Limb (tissue), 2 donors: ENCODE measurements around the gene TMEM167A.

Experiments used
- DNase-seq, 2 donors: peaks; one replicate each; pipeline ENCODE4 v3.0.0-alpha.2; 2016; ENCODE audit errors: extremely low spot score in 2 of 2

The TMEM167A gene

DNA sequence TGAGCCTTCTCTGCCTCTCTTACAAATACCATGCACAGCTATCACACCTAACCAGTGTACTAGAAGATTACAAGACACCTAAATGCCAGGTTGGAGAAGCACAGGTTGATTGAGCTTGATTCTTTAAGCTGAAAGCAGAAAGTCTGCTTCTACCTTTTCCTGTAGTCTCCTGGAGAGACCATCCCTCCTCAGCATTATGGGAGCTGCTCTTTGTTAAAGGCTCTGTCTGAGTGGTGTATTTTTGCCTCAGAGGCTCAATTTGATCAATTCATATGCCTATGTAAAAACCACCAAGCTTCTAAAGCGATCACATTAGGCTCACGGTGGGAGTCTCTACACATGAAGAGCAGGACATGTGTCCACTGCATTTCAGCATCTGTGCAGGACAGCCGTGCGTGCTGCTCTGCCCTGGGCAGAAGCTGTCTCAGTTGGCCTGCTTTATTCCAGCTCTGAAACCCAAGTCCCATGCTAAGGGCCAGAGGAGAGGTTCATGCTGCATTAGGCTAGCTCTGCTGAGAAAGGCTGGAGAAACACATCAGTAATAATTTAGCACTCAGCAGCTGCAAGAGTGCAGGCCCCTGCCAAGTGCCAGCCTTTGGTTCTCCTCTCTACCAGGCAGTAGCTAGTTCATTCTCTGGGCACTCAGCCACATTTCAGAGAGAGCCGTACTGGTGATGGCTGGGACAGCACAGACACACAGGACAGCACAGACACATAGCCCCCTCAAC lies 41.7 kb downstream of the TMEM167A start:
- peak; percentile 67 to 86 for DNase-seq

DNA sequence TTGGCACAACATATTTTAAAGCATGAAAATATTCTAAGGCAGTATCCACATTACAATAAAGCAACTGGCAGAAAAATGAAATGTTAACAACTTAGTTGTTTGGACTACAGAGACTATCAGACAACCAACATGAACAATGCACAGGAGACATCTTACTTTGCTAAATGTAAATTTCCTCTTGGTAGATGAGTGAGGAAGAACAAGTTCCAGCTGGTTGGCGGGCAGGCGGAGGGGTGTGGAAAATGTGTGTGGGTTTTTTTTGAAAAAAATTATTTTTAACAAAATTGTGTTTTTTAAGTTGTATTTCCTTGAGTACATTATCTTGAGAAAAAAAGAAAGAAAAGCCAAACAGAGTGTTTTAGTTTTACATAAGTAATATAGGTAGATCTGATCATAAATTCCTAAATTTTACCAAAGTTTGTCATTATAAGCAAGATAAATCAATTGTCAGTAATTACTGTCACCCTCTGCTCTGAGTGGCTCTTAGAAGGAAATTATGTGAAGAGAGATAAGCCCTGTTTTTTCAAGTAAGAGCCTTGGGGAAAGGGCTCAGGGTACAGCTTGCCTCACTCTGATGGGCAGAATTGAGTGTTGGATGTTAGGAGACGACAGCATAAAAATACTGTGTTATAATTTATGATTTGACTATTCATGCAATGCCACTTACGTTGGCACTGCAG lies 42.5 kb downstream of the TMEM167A start:
- no peak for DNase-seq

GRCh38 chr5:83034036-83034435 lies 43.2 kb downstream of the TMEM167A start:
- no peak for DNase-seq

- DNase-seq: no peak
Measured at GRCh38 chr5:83031381-83031780, 45.8 kb downstream of the TMEM167A start.

- no peak for DNase-seq
Measured at GRCh38 chr5:83029912-83030311, 47.3 kb downstream of the TMEM167A start.

DNA sequence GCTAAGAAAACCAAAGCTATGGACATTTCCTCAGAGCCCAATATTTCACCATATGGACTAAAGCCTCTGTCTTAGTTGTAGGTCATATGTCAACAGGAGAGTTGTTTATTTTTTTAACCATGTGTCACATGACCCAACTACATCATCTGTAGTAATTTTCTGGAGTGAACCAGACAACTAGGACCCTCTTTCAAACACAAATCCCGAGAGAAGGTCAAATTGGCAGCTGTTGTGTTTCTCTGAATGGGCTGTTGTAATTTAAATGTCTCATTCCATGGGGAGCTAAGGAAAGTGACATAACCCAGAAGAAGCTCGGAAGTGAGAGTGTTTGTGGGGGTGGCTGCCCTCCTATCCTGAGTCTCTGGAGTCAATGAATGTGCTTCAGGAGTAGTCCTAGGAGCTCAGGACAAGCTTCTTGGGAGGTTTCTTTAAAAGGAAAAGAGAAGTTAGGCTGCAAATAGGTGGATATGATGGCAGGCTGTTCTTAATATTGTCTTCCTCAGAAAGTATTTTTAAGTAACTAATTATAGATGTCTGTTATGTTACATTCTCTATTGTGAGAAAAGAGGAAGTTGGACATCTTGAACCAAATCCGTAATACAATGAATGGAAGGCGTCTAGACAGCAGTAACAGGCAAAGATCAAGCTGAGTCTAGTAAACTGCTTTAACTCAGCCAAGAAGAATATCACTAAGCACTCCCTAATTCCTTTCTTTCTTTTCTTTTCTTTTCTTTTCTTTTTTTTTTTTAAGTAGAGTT lies 50.1 kb downstream of the TMEM167A start:
- DNase-seq: no peak

GRCh38 chr5:83026516-83026915 lies 50.7 kb downstream of the TMEM167A start:
- no peak for DNase-seq

GRCh38 chr5:83025690-83026478 lies 51.3 kb downstream of the TMEM167A start:
- no peak for DNase-seq

DNA sequence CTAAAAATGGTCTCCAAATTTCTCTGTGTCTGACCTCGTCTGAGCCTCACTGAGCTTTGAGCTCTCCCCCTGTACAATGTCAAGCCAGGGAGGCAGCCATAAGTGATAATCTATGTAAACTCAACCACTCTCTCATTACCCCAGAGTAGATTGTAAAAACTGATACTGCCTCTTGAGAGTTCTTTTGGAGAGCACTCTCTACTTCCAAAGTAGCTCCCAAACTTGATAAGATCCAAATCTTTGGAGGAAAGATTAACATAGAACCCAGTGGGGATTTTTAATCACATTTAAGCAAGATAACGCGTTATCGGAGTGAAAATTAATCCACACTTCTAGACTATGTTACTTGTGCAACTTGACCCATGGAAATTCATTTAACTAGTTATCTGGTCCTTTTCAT lies 54.9 kb downstream of the TMEM167A start:
- DNase-seq: no peak

- DNase-seq: no peak
Measured at GRCh38 chr5:83015676-83016075, 61.5 kb downstream of the TMEM167A start.

- DNase-seq: no peak
Measured at GRCh38 chr5:83011985-83012384, 65.2 kb downstream of the TMEM167A start.

- no peak for DNase-seq
Measured at GRCh38 chr5:83009408-83009807, 67.8 kb downstream of the TMEM167A start.

GRCh38 chr5:83007755-83008154 lies 69.4 kb downstream of the TMEM167A start:
- no peak for DNase-seq

- DNase-seq: no peak
Measured at GRCh38 chr5:83006683-83007283, 70.4 kb downstream of the TMEM167A start.

DNA sequence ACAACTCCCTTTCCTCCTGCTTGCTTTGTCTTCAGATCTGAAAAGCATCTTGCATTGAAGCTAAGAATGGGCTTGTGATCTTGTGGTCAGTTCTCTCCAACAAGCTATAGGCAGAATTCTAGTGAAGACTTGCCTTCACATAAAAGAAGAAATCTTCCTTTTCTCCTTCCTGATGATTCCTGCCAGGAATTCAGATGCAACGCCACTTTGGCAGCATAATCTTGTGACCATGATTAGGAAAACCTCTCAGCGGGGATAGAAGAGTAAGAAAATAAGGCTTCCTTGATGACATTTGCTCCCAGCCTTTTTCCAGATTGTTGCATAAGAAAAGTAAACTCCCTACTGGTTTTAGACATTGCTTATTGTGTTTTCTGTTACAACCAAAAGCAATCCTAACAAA lies 73.4 kb downstream of the TMEM167A start:
- DNase-seq: no peak
